Limb (tissue), 2 donors: ENCODE data around the gene ADAR.
A peak's percentile ranks its signal among the peaks of the same experiment; 100 is the strongest.

Source experiments
- DNase-seq, 2 donors: peaks; one replicate each; pipeline ENCODE4 v3.0.0-alpha.2; 2016; ENCODE audit errors: extremely low spot score in 2 of 2

ADAR gene

GRCh38 chr1:154619181-154619948 lies 11.4 kb upstream of the ADAR start:
- DNase-seq, result no peak

- DNase-seq, result no peak
Measured at GRCh38 chr1:154616659-154617345, 8.8 kb upstream of the ADAR start.

- DNase-seq, result no peak
Measured at GRCh38 chr1:154615411-154615810, 7.4 kb upstream of the ADAR start.

- no peak for DNase-seq
Measured at GRCh38 chr1:154614901-154615300, 6.9 kb upstream of the ADAR start.

- DNase-seq, result no peak
Measured at GRCh38 chr1:154614247-154614646, 6.3 kb upstream of the ADAR start.

- DNase-seq, result no peak
Measured at GRCh38 chr1:154611150-154611862, 3.3 kb upstream of the ADAR start.

- DNase-seq, result no peak
Measured at GRCh38 chr1:154609398-154610380, 1.7 kb upstream of the ADAR start.

- peak; percentile 38 to 75 for DNase-seq
Measured at GRCh38 chr1:154608397-154609270, 648 bp upstream of the ADAR start.

- DNase-seq, result no peak
Measured at GRCh38 chr1:154607106-154607608, 829 bp downstream of the ADAR start.

- no peak for DNase-seq
Measured at GRCh38 chr1:154605534-154605933, 2.5 kb downstream of the ADAR start.

- DNase-seq, result no peak
Measured at GRCh38 chr1:154603317-154603716, 4.7 kb downstream of the ADAR start.

- no peak for DNase-seq
Measured at GRCh38 chr1:154599658-154600057, 8.3 kb downstream of the ADAR start.

- DNase-seq, result no peak
Measured at GRCh38 chr1:154598871-154599635, 8.9 kb downstream of the ADAR start.

GRCh38 chr1:154595621-154596020 lies 12.4 kb downstream of the ADAR start:
- no peak for DNase-seq

- no peak for DNase-seq
Measured at GRCh38 chr1:154594811-154595210, 13.2 kb downstream of the ADAR start.

- no peak for DNase-seq
Measured at GRCh38 chr1:154593390-154593789, 14.6 kb downstream of the ADAR start.

GRCh38 chr1:154591206-154591605 lies 16.8 kb downstream of the ADAR start:
- DNase-seq, result no peak

- DNase-seq, result no peak
Measured at GRCh38 chr1:154590756-154591155, 17.2 kb downstream of the ADAR start.

GRCh38 chr1:154589780-154590179 lies 18.2 kb downstream of the ADAR start:
- DNase-seq, result no peak
